GM18858 (cell line): ENCODE results near the gene HMCN2.
"Not testable (repeated sequence)": the region's sequence is repeated elsewhere in the genome, so short reads cannot be mapped to it uniquely, and the experiment has no call there.

Experiments
- ATAC-seq: cut with Tn5 transposase; IDR thresholded peaks from one replicate; pipeline ENCODE4 v1.9.1; 2021; ENCODE audit not compliant: unreplicated experiment

The HMCN2 gene

GRCh38 chr9:130239741-130240241 lies 25.8 kb upstream of the HMCN2 start:
- peak; percentile 53 for ATAC-seq

GRCh38 chr9:130240410-130241197 lies 25.0 kb upstream of the HMCN2 start:
- ATAC-seq = no peak

- ATAC-seq = no peak
These were observed 24.4 kb upstream of the HMCN2 start for GRCh38 chr9:130241198-130241535.

- no peak for ATAC-seq
These were observed 23.1 kb upstream of the HMCN2 start for GRCh38 chr9:130242270-130243014.

GRCh38 chr9:130243015-130243881 lies 22.3 kb upstream of the HMCN2 start:
- no peak for ATAC-seq

- ATAC-seq = no peak
These were observed 21.7 kb upstream of the HMCN2 start for GRCh38 chr9:130243882-130244170.

- no peak for ATAC-seq
These were observed 20.9 kb upstream of the HMCN2 start for GRCh38 chr9:130244548-130245165.

GRCh38 chr9:130245474-130245873 lies 20.1 kb upstream of the HMCN2 start:
- no peak for ATAC-seq

GRCh38 chr9:130246126-130246525 lies 19.4 kb upstream of the HMCN2 start:
- ATAC-seq = no peak

GRCh38 chr9:130254747-130255630 lies 10.6 kb upstream of the HMCN2 start:
- no peak for ATAC-seq

GRCh38 chr9:130255631-130256134 lies 9.9 kb upstream of the HMCN2 start:
- ATAC-seq = no peak

- ATAC-seq = no peak
These were observed 8.9 kb upstream of the HMCN2 start for GRCh38 chr9:130256644-130257043.

GRCh38 chr9:130258137-130258536 lies 7.4 kb upstream of the HMCN2 start:
- not testable (repeated sequence) for ATAC-seq

GRCh38 chr9:130259044-130259443 lies 6.5 kb upstream of the HMCN2 start:
- no peak for ATAC-seq

- ATAC-seq = no peak
These were observed 4.5 kb upstream of the HMCN2 start for GRCh38 chr9:130260816-130261765.

- ATAC-seq = no peak
These were observed 3.4 kb upstream of the HMCN2 start for GRCh38 chr9:130262061-130262745.

GRCh38 chr9:130262771-130263170 lies 2.8 kb upstream of the HMCN2 start:
- ATAC-seq = no peak
